ENCODE measurements around the gene NBAS. TPM values are rescaled to one million over a fixed set of nuclear protein-coding genes. Genes with fewer than 3 reads are reported as not detected.

NBAS gene
- total RNA-seq, 1 donor from 2014 or later, result 57.6 TPM

- no peak overlapping the region for H3K27ac ChIP-seq (ENCODE audit: low read depth, low read length)
- H3K4me1 ChIP-seq (ENCODE audit: insufficient read depth, low read length), result no peaks in the 10 kb centered on the region
- no peak overlapping the region for H3K4me3 ChIP-seq (ENCODE audit: insufficient read depth, low read depth, low read length)
- no peak overlapping the region for H3K4me3 Mint-ChIP-seq (ENCODE audit: unreplicated experiment)
- no peaks in the 10 kb centered on the region for H3K27me3 Mint-ChIP-seq (ENCODE audit: low read depth, unreplicated experiment)
- no peak for DNase-seq (ENCODE audit: low read depth)
- no peak overlapping the region for H3K9ac ChIP-seq (ENCODE audit: low read length)
- peaks cover 6% of the 10 kb centered on the region for H3K4me1 Mint-ChIP-seq (ENCODE audit: low read depth, unreplicated experiment)
- H3K9me3 Mint-ChIP-seq (ENCODE audit: unreplicated experiment), result no peaks in the 10 kb centered on the region
- no peak overlapping the region for H3K27ac Mint-ChIP-seq (ENCODE audit: unreplicated experiment)
- peaks cover 14% of the 10 kb centered on the region for H4K20me1 ChIP-seq (ENCODE audit: insufficient read depth, low read length)
- H3K36me3 ChIP-seq (ENCODE audit: insufficient read depth, low read length), result peaks cover 2% of the 10 kb centered on the region
- no peak for FAIRE-seq
- no peak for TF ChIP-seq CTCF (IDR thresholded peaks at IDR 0.05; ENCODE audit: insufficient read depth, low read depth, low read length)
- TF ChIP-seq EZH2 (IDR thresholded peaks at IDR 0.05; ENCODE audit: insufficient read depth, low read length), result no peak
- H3K9me3 ChIP-seq (ENCODE audit: insufficient read depth, low read depth, low read length), result no peaks in the 10 kb centered on the region
- peaks cover 7% of the 10 kb centered on the region for H3K36me3 Mint-ChIP-seq (ENCODE audit: low read depth, unreplicated experiment)
- H3K79me2 ChIP-seq (ENCODE audit: insufficient read depth, low read length), result peaks cover 36% of the 10 kb centered on the region
- H3K4me2 ChIP-seq (ENCODE audit: low read length), result no peak overlapping the region
- H3K27me3 ChIP-seq (ENCODE audit: insufficient read depth, low read length), result no peaks in the 10 kb centered on the region
- no peak overlapping the region for H2AFZ ChIP-seq (ENCODE audit: low read depth, low read length)
Measured at GRCh38 chr2:15553951-15554350, 7.2 kb downstream of the NBAS start.

DNA sequence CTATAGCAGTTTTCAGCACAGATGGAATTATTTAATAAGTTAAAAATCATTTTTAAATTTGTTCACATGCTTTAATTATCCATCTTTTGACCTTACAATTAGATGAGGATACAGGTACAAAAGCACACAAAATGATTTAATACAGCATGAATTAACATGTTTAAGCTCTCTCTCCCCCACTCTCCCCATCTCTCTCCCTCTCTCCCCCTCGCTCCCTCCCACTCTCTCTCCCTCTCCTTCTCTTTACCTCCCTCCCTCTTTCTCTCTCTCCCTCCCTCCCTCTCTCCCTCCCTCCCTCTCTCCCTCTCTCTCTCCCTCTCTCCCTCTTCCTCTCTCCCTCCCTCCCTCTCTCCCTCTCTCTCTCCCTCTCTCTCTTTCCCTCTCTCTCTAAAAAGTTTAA lies 7.6 kb downstream of the NBAS start:
- peaks cover 31% of the 10 kb centered on the region for H3K79me2 ChIP-seq (ENCODE audit: insufficient read depth, low read length)
- Mint-ChIP-seq H3K27ac (ENCODE audit: unreplicated experiment) (no peak overlapping the region), H3K36me3 (ENCODE audit: low read depth, unreplicated experiment) (peaks cover 6% of the 10 kb centered on the region), H3K4me3 (ENCODE audit: unreplicated experiment) (no peak overlapping the region), H3K4me1 (ENCODE audit: low read depth, unreplicated experiment) (peaks cover 6% of the 10 kb centered on the region), H3K27me3 (ENCODE audit: low read depth, unreplicated experiment) (no peaks in the 10 kb centered on the region), H3K9me3 (ENCODE audit: unreplicated experiment) (no peaks in the 10 kb centered on the region)
- no peak overlapping the region for H3K4me2 ChIP-seq (ENCODE audit: low read length)
- peaks cover 5% of the 10 kb centered on the region for H3K36me3 ChIP-seq (ENCODE audit: insufficient read depth, low read length)
- H4K20me1 ChIP-seq (ENCODE audit: insufficient read depth, low read length), result peaks cover 14% of the 10 kb centered on the region
- H3K4me1 ChIP-seq (ENCODE audit: insufficient read depth, low read length), result no peaks in the 10 kb centered on the region
- no peak for FAIRE-seq
- H3K27ac ChIP-seq (ENCODE audit: low read depth, low read length), result no peak overlapping the region
- no peak overlapping the region for H2AFZ ChIP-seq (ENCODE audit: low read depth, low read length)
- DNase-seq (ENCODE audit: low read depth), result no peak
- TF ChIP-seq CTCF (IDR thresholded peaks at IDR 0.05; ENCODE audit: insufficient read depth, low read depth, low read length) (no peak), EZH2 (IDR thresholded peaks at IDR 0.05; ENCODE audit: insufficient read depth, low read length) (no peak)
- no peak overlapping the region for H3K9ac ChIP-seq (ENCODE audit: low read length)
- H3K27me3 ChIP-seq (ENCODE audit: insufficient read depth, low read length), result no peaks in the 10 kb centered on the region
- no peaks in the 10 kb centered on the region for H3K9me3 ChIP-seq (ENCODE audit: insufficient read depth, low read depth, low read length)
- no peak overlapping the region for H3K4me3 ChIP-seq (ENCODE audit: insufficient read depth, low read depth, low read length)

GRCh38 chr2:15548974-15549373 lies 12.2 kb downstream of the NBAS start:
- H3K27ac Mint-ChIP-seq (ENCODE audit: unreplicated experiment), result no peak overlapping the region
- H3K36me3 Mint-ChIP-seq (ENCODE audit: low read depth, unreplicated experiment), result peaks cover 13% of the 10 kb centered on the region
- no peak overlapping the region for H3K4me2 ChIP-seq (ENCODE audit: low read length)
- H3K27me3 ChIP-seq (ENCODE audit: insufficient read depth, low read length), result no peaks in the 10 kb centered on the region
- H3K4me3 Mint-ChIP-seq (ENCODE audit: unreplicated experiment), result no peak overlapping the region
- H3K36me3 ChIP-seq (ENCODE audit: insufficient read depth, low read length), result peaks cover 8% of the 10 kb centered on the region
- H3K79me2 ChIP-seq (ENCODE audit: insufficient read depth, low read length), result no peaks in the 10 kb centered on the region
- no peak overlapping the region for H3K27ac ChIP-seq (ENCODE audit: low read depth, low read length)
- H2AFZ ChIP-seq (ENCODE audit: low read depth, low read length), result no peak overlapping the region
- H3K4me1 Mint-ChIP-seq (ENCODE audit: low read depth, unreplicated experiment), result no peaks in the 10 kb centered on the region
- H3K27me3 Mint-ChIP-seq (ENCODE audit: low read depth, unreplicated experiment), result no peaks in the 10 kb centered on the region
- no peaks in the 10 kb centered on the region for H4K20me1 ChIP-seq (ENCODE audit: insufficient read depth, low read length)
- no peak overlapping the region for H3K4me3 ChIP-seq (ENCODE audit: insufficient read depth, low read depth, low read length)
- FAIRE-seq, result no peak
- no peak for DNase-seq (ENCODE audit: low read depth)
- no peaks in the 10 kb centered on the region for H3K9me3 ChIP-seq (ENCODE audit: insufficient read depth, low read depth, low read length)
- no peak overlapping the region for H3K9ac ChIP-seq (ENCODE audit: low read length)
- TF ChIP-seq EZH2 (IDR thresholded peaks at IDR 0.05; ENCODE audit: insufficient read depth, low read length) (no peak), CTCF (IDR thresholded peaks at IDR 0.05; ENCODE audit: insufficient read depth, low read depth, low read length) (no peak)
- H3K4me1 ChIP-seq (ENCODE audit: insufficient read depth, low read length), result no peaks in the 10 kb centered on the region
- no peaks in the 10 kb centered on the region for H3K9me3 Mint-ChIP-seq (ENCODE audit: unreplicated experiment)

Measured in astrocyte (in vitro differentiated cells and primary cell).